ENCODE results near the gene GALNT14. TPM values are rescaled to one million over a fixed set of nuclear protein-coding genes. Genes with fewer than 3 reads are reported as not detected.

The GALNT14 gene
- total RNA-seq, 3 donors from 2014 or later (not counting 1 experiment from before 2014, with no cell fraction given): 0.68 TPM; not detected in 2

- 89% methylated on average over 12 of the region's 13 CpGs for WGBS (ENCODE audit: insufficient coverage)
- DNase-seq: no peak
- Mint-ChIP-seq H3K4me1 (peaks cover 11 to 12% of the 10 kb centered on the region in 2 donors), H3K27ac (no peak overlapping the region), H3K27me3 (ENCODE audit: low read depth in 2 of 2) (peaks cover 3 to 6% of the 10 kb centered on the region in 2 donors), H3K9me3 (no peaks in the 10 kb centered on the region), H3K36me3 (no peaks in the 10 kb centered on the region), H3K4me3 (no peak overlapping the region)
- Histone ChIP-seq H3K4me1 (ENCODE audit: control insufficient read depth, insufficient read depth, low read length) (peaks cover 14% of the 10 kb centered on the region), H3K27me3 (ENCODE audit: control insufficient read depth, insufficient read depth, low read length) (no peaks in the 10 kb centered on the region), H3K9me3 (ENCODE audit: control insufficient read depth, insufficient read depth, low read length) (no peaks in the 10 kb centered on the region), H3K36me3 (ENCODE audit: control insufficient read depth, insufficient read depth, low read length) (no peaks in the 10 kb centered on the region), H3K27ac (ENCODE audit: low read length) (no peak overlapping the region), H3K4me3 (ENCODE audit: low read length) (no peak overlapping the region)
- no peak for ATAC-seq
- intact Hi-C loops (cut with micrococcal nuclease): no loop called here
- no peak for TF ChIP-seq CTCF (IDR thresholded peaks at IDR 0.05)
Measured at GRCh38 chr2:31058096-31059035, 79.9 kb downstream of the GALNT14 start.

- Histone ChIP-seq H3K4me3 (ENCODE audit: low read length) (no peak overlapping the region), H3K36me3 (ENCODE audit: control insufficient read depth, insufficient read depth, low read length) (no peaks in the 10 kb centered on the region), H3K9me3 (ENCODE audit: control insufficient read depth, insufficient read depth, low read length) (no peaks in the 10 kb centered on the region), H3K27me3 (ENCODE audit: control insufficient read depth, insufficient read depth, low read length) (no peaks in the 10 kb centered on the region), H3K4me1 (ENCODE audit: control insufficient read depth, insufficient read depth, low read length) (peaks cover 14% of the 10 kb centered on the region), H3K27ac (ENCODE audit: low read length) (no peak overlapping the region)
- Mint-ChIP-seq H3K9me3 (no peaks in the 10 kb centered on the region), H3K36me3 (no peaks in the 10 kb centered on the region), H3K4me3 (no peak overlapping the region), H3K4me1 (peaks cover 12 to 13% of the 10 kb centered on the region in 2 donors), H3K27ac (no peak overlapping the region), H3K27me3 (ENCODE audit: low read depth in 2 of 2) (peaks cover 3 to 6% of the 10 kb centered on the region in 2 donors)
- TF ChIP-seq CTCF (IDR thresholded peaks at IDR 0.05): no peak
- no peak for DNase-seq
- no peak for ATAC-seq
- intact Hi-C loops (cut with micrococcal nuclease): no loop called here
- 74% methylated on average over 3 of the region's 3 CpGs for WGBS (ENCODE audit: insufficient coverage)
Measured at GRCh38 chr2:31057691-31058090, 80.5 kb downstream of the GALNT14 start.

GRCh38 chr2:31055938-31056337 is 82.3 kb downstream of the GALNT14 start:
- no peak overlapping the region for H3K4me3 ChIP-seq (ENCODE audit: low read length)
- no peaks in the 10 kb centered on the region for H3K36me3 Mint-ChIP-seq
- H3K27ac ChIP-seq (ENCODE audit: low read length): no peak overlapping the region
- DNase-seq (no peak), ATAC-seq (no peak)
- peaks cover 21 to 22% of the 10 kb centered on the region in 2 donors for H3K4me1 Mint-ChIP-seq
- H3K4me1 ChIP-seq (ENCODE audit: control insufficient read depth, insufficient read depth, low read length): peaks cover 25% of the 10 kb centered on the region
- no peaks in the 10 kb centered on the region for H3K9me3 ChIP-seq (ENCODE audit: control insufficient read depth, insufficient read depth, low read length)
- H3K4me3 Mint-ChIP-seq: no peak overlapping the region
- intact Hi-C loops (cut with micrococcal nuclease): no loop called here
- H3K27me3 ChIP-seq (ENCODE audit: control insufficient read depth, insufficient read depth, low read length): no peaks in the 10 kb centered on the region
- no peaks in the 10 kb centered on the region for H3K36me3 ChIP-seq (ENCODE audit: control insufficient read depth, insufficient read depth, low read length)
- no peaks in the 10 kb centered on the region for H3K9me3 Mint-ChIP-seq
- peaks cover 0 to 1% of the 10 kb centered on the region in 2 donors for H3K27me3 Mint-ChIP-seq (ENCODE audit: low read depth in 2 of 2)
- H3K27ac Mint-ChIP-seq: no peak overlapping the region
- 91% methylated on average over 6 of the region's 6 CpGs for WGBS (ENCODE audit: insufficient coverage)
- no peak for TF ChIP-seq CTCF (IDR thresholded peaks at IDR 0.05)
